Thoracic aorta (tissue), 2 donors: ENCODE data around the gene FUT7. TPM values are rescaled to one million over a fixed set of nuclear protein-coding genes. Genes with fewer than 3 reads are reported as not detected.

Source experiments
- ATAC-seq: fragments of 150-250 bp; one replicate; pipeline ENCODE4 v1.8.0; 2017; ENCODE audit warnings: low read depth; ENCODE audit not compliant: insufficient number of reproducible peaks, low FRiP score
- DNase-seq: peaks from one replicate; pipeline ENCODE4 v3.0.0-alpha.2; 2020; ENCODE audit warnings: low spot score
- H3K27ac ChIP-seq, 2 donors: fragments of 200-600 bp; sonication (generic); 1 replicate in 1 of 2; 2 replicates in 1 of 2; pipeline ENCODE4 v1.5.1; 2016; ENCODE audit warnings: mild to moderate bottlenecking in 2 of 2, moderate library complexity in 2 of 2
- H3K27me3 ChIP-seq: fragments of 200-600 bp; sonication (generic); replicated peaks from 2 replicates; pipeline ENCODE4 v1.6.0; 2016; ENCODE audit warnings: mild to moderate bottlenecking; ENCODE audit not compliant: insufficient read depth
- H3K36me3 ChIP-seq: fragments of 200-600 bp; sonication (generic); one replicate; pipeline ENCODE4 v1.5.1; 2016
- H3K4me1 ChIP-seq, 2 donors: fragments of 200-600 bp; sonication (generic); 1 replicate in 1 of 2; 2 replicates in 1 of 2; pipeline versions ENCODE4 v1.5.1 to v1.6.0; 2016; ENCODE audit warnings: low read depth in 2 of 2, mild to moderate bottlenecking in 1 of 2; ENCODE audit not compliant: control insufficient read depth in 1 of 2
- H3K4me3 ChIP-seq: fragments of 200-600 bp; sonication (generic); 2 replicates; pipeline ENCODE4 v1.5.1; 2016; ENCODE audit warnings: mild to moderate bottlenecking
- H3K9me3 ChIP-seq: fragments of 200-600 bp; sonication (generic); 2 replicates; pipeline ENCODE4 v1.5.1; 2016
- total RNA-seq, 2 donors: library from RNA; depleted of rRNA; stranded (reverse); fragments of >200 nt; gene quantifications; one replicate each; pipeline versions ENCODE4 v1.1.0 to v1.2.3, GENCODE V29; 2016
- TF ChIP-seq, protein P1 (sequence below): fragments of 200-600 bp; sonication (generic); IDR thresholded peaks from one replicate; pipeline ENCODE4 v1.5.1; 2019; ENCODE audit warnings: antibody characterized with exemption

Gene FUT7
- total RNA-seq, 2 donors from 2014 or later: not detected

DNA sequence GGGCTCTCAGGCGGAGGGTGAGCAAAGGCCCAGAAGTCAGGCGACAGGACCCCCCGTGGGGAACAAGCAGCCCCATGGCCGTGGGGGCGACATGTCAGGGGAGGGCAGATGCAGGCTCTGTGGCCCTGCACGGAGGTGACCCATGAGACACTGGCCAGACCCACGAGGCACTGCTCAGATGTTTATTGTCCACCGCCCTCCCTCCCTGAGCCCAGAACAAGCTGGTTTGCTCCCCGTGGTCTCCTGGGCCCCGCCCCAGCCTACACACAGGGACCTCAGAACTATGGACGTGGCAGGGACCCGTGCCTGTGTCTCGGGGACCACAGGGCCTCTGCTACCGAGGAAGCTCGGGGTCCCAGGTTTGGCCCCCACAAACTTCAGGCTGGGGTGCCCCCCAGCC lies 1.9 kb downstream of the FUT7 start:
- TF ChIP-seq, protein P1, sequence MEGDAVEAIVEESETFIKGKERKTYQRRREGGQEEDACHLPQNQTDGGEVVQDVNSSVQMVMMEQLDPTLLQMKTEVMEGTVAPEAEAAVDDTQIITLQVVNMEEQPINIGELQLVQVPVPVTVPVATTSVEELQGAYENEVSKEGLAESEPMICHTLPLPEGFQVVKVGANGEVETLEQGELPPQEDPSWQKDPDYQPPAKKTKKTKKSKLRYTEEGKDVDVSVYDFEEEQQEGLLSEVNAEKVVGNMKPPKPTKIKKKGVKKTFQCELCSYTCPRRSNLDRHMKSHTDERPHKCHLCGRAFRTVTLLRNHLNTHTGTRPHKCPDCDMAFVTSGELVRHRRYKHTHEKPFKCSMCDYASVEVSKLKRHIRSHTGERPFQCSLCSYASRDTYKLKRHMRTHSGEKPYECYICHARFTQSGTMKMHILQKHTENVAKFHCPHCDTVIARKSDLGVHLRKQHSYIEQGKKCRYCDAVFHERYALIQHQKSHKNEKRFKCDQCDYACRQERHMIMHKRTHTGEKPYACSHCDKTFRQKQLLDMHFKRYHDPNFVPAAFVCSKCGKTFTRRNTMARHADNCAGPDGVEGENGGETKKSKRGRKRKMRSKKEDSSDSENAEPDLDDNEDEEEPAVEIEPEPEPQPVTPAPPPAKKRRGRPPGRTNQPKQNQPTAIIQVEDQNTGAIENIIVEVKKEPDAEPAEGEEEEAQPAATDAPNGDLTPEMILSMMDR: no peak
- ATAC-seq: no peak
- Histone ChIP-seq H3K27me3 (no peaks in the 10 kb centered on the region), H3K27ac (no peak overlapping the region), H3K36me3 (no peaks in the 10 kb centered on the region), H3K9me3 (no peaks in the 10 kb centered on the region), H3K4me3 (no peak overlapping the region), H3K4me1 (peaks cover 20 to 30% of the 10 kb centered on the region in 2 donors)
- DNase-seq: no peak

DNA sequence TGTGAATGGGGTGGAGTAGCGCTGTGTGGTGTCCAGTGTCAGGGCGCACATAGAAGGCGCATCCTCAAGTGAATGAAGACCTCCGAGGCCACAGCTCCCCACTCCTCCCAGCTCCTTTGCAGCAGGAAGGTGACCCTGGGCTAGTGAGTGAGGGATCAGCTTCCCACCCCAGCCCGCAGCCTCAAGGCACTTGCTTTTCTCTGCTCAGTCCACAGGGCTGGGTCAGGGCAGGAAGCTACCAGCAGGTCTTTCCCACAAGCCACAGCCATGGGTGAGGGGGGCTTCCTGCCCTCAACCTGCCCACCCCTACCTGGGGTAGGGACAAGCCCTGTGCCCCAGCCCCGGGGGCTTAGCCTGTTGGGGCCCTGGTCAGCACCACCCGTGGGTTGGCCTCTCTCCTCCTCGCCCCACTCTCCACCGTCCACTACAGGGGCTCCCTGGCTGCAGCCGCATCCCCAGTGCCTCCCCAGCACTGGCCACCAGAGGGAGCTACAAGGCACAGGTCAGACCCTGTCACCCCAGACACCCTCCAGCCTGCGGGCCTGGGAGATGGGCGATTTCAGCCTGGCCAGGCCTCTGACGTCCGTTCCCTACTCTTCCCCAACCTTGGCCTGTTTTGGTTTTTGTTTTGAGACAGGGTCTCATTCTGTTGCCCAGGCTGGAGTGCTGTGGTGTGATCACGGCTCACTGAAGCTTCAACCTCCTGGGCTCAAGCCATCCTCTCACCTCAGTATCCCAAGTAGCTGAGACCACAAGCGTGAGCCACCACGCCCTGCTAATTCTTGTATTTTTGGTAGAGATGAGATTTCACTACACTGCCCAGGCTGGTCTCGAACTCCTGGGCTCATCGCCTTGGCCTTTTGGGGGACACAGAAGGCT lies 2.6 kb downstream of the FUT7 start:
- peak overlapping the region; percentile 92 for H3K4me3 ChIP-seq
- ATAC-seq: peak; percentile 16
- peaks cover 20 to 30% of the 10 kb centered on the region in 2 donors for H3K4me1 ChIP-seq

DNA sequence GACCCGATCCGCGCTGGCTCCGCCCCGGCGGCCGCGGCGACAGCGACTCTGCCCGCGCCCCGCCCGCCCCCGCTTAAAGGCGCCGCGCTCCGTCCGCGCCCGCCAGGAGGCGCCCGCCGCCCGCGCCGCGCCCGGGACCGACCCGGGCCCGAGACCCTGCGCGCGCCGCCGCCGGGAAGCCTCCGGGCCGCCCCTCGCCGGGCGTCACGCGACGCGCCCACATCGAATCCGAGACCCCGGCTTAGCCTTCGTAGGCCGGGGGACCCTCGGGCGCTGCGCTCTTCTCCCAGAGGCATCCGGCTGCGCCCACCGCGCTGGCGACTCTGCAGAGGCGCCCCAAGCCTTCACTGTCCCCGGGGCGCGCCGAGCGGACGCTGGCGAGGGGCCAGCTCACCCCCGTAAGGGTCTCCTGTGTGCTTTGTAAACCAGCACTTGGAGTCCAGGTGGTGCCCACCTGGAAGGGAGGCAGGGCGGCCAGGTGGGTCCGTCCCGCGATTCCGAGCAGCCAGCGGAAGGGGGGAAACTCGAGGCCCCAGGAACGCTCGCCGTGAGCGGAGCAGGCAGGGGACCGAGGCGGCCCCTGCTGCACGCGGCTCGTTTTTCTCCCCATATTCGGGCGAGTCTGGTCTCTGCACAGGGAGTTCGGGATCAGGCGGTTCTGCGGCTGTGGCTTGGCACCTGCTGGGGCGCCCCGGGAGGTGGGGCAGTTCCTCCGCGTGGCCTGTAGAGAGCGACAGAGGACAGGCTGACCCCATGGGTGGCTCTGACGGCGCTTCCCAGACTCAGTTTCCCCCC lies 3.4 kb downstream of the FUT7 start:
- DNase-seq: no peak
- H3K9me3 ChIP-seq: no peaks in the 10 kb centered on the region
- H3K4me1 ChIP-seq: peaks cover 20 to 30% of the 10 kb centered on the region in 2 donors
- H3K27ac ChIP-seq: no peak overlapping the region
- peak overlapping the region; percentile 92 for H3K4me3 ChIP-seq
- no peaks in the 10 kb centered on the region for H3K27me3 ChIP-seq
- ATAC-seq: peak; percentile 40
- H3K36me3 ChIP-seq: no peaks in the 10 kb centered on the region
- TF ChIP-seq, protein P1: no peak

More for the DNA sequence above, 2.6 kb downstream of the FUT7 start:
- no peaks in the 10 kb centered on the region for H3K9me3 ChIP-seq
- DNase-seq: no peak
- TF ChIP-seq, protein P1: peak; percentile 88
- no peaks in the 10 kb centered on the region for H3K27me3 ChIP-seq
- no peaks in the 10 kb centered on the region for H3K36me3 ChIP-seq
- H3K27ac ChIP-seq: no peak overlapping the region

DNA sequence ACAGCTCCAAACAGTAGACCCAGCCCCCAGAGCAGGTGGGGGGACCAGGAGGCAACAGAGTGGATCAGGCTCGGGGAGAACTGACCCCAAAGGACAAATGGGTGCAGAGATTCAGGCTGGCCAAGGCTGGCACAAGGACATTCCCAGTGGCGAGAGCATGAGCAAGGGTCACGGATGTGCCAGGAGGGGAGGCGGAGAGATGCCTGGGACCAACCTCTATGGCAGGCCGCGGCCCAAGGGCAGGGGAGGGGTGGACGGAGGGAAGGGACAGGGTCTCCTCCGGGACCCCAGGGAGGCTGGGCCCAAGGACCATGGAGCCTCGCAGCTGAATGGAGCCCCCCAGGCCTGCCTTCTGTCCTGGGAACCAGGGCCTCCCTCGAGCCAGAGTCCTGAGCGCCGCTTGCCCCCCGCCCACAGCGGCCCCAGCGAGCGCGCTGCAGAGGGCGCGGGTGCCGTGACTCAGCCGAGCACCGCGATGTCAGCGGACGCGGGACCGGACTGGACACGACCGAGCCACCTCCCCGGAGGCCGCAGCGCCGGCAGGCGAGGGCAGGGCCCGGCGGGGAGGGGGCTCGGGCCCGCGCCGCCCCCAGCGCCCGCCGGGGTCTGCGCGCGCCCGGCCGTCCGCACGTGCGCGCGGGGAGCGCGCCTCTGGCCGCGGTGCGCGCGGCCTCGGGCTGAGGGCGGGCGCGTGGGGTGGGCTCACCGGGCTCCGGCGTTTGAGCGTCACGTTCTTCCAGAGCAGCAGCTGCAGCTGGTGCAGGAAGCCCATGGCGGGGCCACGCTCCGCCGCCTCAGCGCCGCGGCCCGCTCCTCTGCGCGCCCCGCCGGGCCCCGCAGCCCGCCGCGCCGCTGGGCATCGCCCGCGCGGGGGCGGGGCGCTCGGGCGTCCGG lies 4.3 kb downstream of the FUT7 start, which contains the start of gene ABCA2:
ABCA2 (minus strand) TSS at position 869 of the 894 bp plus-strand sequence; CDS start at position 772, 97 bp downstream.
- H3K4me3 ChIP-seq: peak within 1 kb of the TSS; percentile 92
- DNase-seq: no peak
- TF ChIP-seq, protein P1: no peak
- no peaks in the 10 kb centered on the region for H3K36me3 ChIP-seq
- H3K4me1 ChIP-seq: peaks cover 20 to 30% of the 10 kb centered on the region in 2 donors
- H3K9me3 ChIP-seq: no peaks in the 10 kb centered on the region
- peak within 1 kb of the TSS in 1 of 2 donors; percentile 34 for H3K27ac ChIP-seq
- peak; percentile 27 for ATAC-seq
- H3K27me3 ChIP-seq: no peaks in the 10 kb centered on the region
